Gastroesophageal sphincter (tissue), 4 donors: ENCODE measurements around the gene CEP78. TPM values are rescaled to one million over a fixed set of nuclear protein-coding genes. Genes with fewer than 3 reads are reported as not detected.

ENCODE experiments used
- ATAC-seq: fragments of 150-250 bp; one replicate; pipeline ENCODE4 v1.9.1; 2016; ENCODE audit warnings: mild to moderate bottlenecking, moderate library complexity
- H3K27ac ChIP-seq, 4 donors: fragments of 200-600 bp; sonication (generic) in 3 of 4; 1 replicate in 3 of 4; 2 replicates in 1 of 4; pipeline ENCODE4 v1.5.1; 2016 to 2019
- H3K27me3 ChIP-seq: fragments of 200-600 bp; sonication (generic); one replicate; pipeline ENCODE4 v1.5.1; 2019
- H3K36me3 ChIP-seq, 2 donors: fragments of 200-600 bp; sonication (generic); one replicate each; pipeline ENCODE4 v1.5.1; 2019; ENCODE audit warnings: control low read depth in 1 of 2
- H3K4me1 ChIP-seq, 3 donors: fragments of 200-600 bp; sonication (generic); 1 replicate in 2 of 3; 2 replicates in 1 of 3; pipeline ENCODE4 v1.5.1; 2016 to 2019; ENCODE audit warnings: control low read depth in 2 of 3
- H3K4me3 ChIP-seq, 2 donors: fragments of 200-600 bp; sonication (generic); one replicate each; pipeline ENCODE4 v1.5.1; 2019; ENCODE audit warnings: mild to moderate bottlenecking in 1 of 2, moderate library complexity in 1 of 2
- H3K9me3 ChIP-seq, 3 donors: fragments of 200-600 bp; sonication (generic); one replicate each; pipeline ENCODE4 v1.5.1; 2017 to 2019; ENCODE audit warnings: control low read depth in 2 of 3
- CTCF ChIP-seq, 4 experiments: fragments of 200-600 bp in 2 of 4; fragments of 450-650 bp in 2 of 4; sonication (generic) in 1 of 4; IDR thresholded peaks; one replicate each; pipeline ENCODE4 v1.5.1; 2017 to 2019; ENCODE audit warnings: antibody characterized with exemption in 4 of 4, mild to moderate bottlenecking in 2 of 4, moderate library complexity in 2 of 4
- EP300 ChIP-seq: sonication (generic); formaldehyde crosslinking; IDR thresholded peaks from one replicate; pipeline ENCODE4 v1.6.1; 2017; ENCODE audit warnings: antibody characterized with exemption, mild to moderate bottlenecking
- POLR2A ChIP-seq, 2 donors: fragments of 450-650 bp; IDR thresholded peaks; one replicate each; pipeline ENCODE4 v1.6.1; 2017; ENCODE audit warnings: antibody characterized with exemption in 2 of 2, mild to moderate bottlenecking in 2 of 2, moderate library complexity in 1 of 2
- POLR2AphosphoS5 ChIP-seq: sonication (generic); formaldehyde crosslinking; IDR thresholded peaks from one replicate; pipeline ENCODE4 v1.6.1; 2017; ENCODE audit warnings: antibody characterized with exemption
- WGBS, 2 donors: methylation state at CpG; one replicate each; pipeline ENCODE4 v1.1.5; 2018; ENCODE audit warnings: low coverage in 1 of 2; 5-methylcytosine and 5-hydroxymethylcytosine counted together
- total RNA-seq, 4 donors: library from RNA; depleted of rRNA; stranded (reverse); fragments of >200 nt; gene quantifications; one replicate each; pipeline ENCODE4 v1.1.0, GENCODE V29; 2016

Gene CEP78
- total RNA-seq, 4 donors from 2014 or later = 7.4 to 11.1 (median 9.3) TPM

- WGBS, 2 donors = 0 to 1% methylated on average over 6 to 7 of the region's 10 CpGs
- TF ChIP-seq POLR2A (IDR thresholded peaks at IDR 0.05) (no peak), EP300 (no peak), POLR2AphosphoS5 (no peak), CTCF (IDR thresholded peaks at IDR 0.05) (no peak)
- Histone ChIP-seq H3K27ac (peak overlapping the region in 2 of 4 donors; percentile 81), H3K9me3 (no peaks in the 10 kb centered on the region), H3K4me1 (peaks cover 0 to 35% (median 13%) of the 10 kb centered on the region in 3 donors), H3K4me3 (peak overlapping the region; percentile 38 to 70), H3K36me3 (no peaks in the 10 kb centered on the region), H3K27me3 (no peaks in the 10 kb centered on the region)
- ATAC-seq = no peak
Observed at GRCh38 chr9:78297672-78297961, 61.7 kb downstream of the CEP78 start.

DNA sequence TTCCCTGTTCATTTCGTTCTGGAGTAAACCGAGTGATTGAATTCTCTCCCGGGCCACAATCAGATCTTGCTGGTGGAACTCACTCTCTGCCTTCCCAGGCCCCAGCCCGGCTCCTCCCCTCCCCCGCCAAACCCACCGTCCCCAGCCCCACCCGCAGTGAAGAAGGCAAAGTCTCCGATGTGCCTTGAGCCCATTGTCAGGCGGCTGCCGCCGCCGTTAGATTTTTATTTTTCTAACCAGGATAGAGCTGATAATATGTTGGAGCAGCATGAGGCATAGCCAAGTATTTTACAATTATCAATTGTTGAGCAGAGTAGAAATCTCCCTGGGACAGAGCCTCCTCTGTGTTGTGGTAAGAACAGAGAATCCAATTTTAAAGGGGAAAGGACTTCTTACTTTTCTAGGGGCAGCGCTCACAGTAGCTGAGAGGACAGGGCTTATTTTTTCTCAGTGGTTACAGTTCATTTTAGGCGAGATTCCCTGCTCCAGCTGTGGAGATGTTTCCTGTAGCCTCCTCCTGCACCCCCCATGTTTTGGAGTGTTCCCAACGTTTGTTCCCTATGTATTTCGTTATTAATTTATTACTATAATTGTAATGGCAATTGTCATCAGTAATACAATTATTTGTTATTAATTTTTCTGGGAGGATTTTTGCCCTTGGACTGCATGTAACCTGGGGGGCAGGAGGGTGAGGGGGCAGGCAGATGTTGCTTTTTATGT is 62.3 kb downstream of the CEP78 start:
- ATAC-seq = no peak
- Histone ChIP-seq H3K4me3 (peak overlapping the region; percentile 38 to 70), H3K36me3 (peaks cover 0 to under 1% of the 10 kb centered on the region in 2 donors), H3K9me3 (no peaks in the 10 kb centered on the region), H3K4me1 (peaks cover 0 to 35% (median 13%) of the 10 kb centered on the region in 3 donors), H3K27ac (peak overlapping the region in 1 of 4 donors; percentile 81), H3K27me3 (no peaks in the 10 kb centered on the region)
- no peak for TF ChIP-seq EP300
- no peak for TF ChIP-seq POLR2A (IDR thresholded peaks at IDR 0.05)
- TF ChIP-seq POLR2AphosphoS5 = no peak
- no peak for TF ChIP-seq CTCF (IDR thresholded peaks at IDR 0.05)
- 10 to 21% methylated on average over 5 to 7 of the region's 16 CpGs for WGBS, 2 donors

- Histone ChIP-seq H3K27ac (no peak overlapping the region), H3K36me3 (peaks cover 0 to 9% of the 10 kb centered on the region in 2 donors), H3K4me3 (no peak overlapping the region), H3K4me1 (peaks cover 0 to 35% (median 13%) of the 10 kb centered on the region in 3 donors), H3K9me3 (no peaks in the 10 kb centered on the region), H3K27me3 (no peaks in the 10 kb centered on the region)
- ATAC-seq = no peak
- WGBS, 2 donors = 94 to 97% methylated on average over 5 to 6 of the region's 6 CpGs
- TF ChIP-seq POLR2AphosphoS5 (no peak), EP300 (no peak), CTCF (IDR thresholded peaks at IDR 0.05) (no peak), POLR2A (IDR thresholded peaks at IDR 0.05) (no peak)
Observed at GRCh38 chr9:78300209-78300608, 64.3 kb downstream of the CEP78 start.

DNA sequence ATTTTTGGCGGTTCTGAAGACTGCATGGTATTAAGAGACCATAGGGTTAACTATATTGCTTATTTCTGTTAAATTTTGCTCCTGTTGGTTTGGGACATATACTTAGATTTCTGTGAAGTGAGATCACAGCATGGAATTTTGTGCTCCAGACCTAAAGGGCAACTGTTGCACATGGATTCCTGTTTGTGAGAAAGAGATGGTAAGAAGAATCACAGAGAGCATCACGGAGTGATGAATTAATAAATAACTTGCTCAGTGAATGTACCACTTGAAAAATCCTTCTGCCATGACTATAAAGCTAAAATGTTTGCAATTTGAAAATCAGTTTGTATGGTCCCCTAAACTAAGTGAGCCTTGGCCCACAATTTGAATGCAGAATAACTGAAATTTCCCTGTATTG is 65.6 kb downstream of the CEP78 start:
- ATAC-seq = no peak
- H3K27me3 ChIP-seq = no peaks in the 10 kb centered on the region
- H3K27ac ChIP-seq = no peak overlapping the region
- no peak overlapping the region for H3K4me3 ChIP-seq
- no peaks in the 10 kb centered on the region for H3K9me3 ChIP-seq
- H3K36me3 ChIP-seq = peaks cover 0 to 20% of the 10 kb centered on the region in 2 donors
- WGBS, 2 donors = 96 to 100% methylated on average over 2 of the region's 2 CpGs
- peaks cover 0 to 22% (median 13%) of the 10 kb centered on the region in 3 donors for H3K4me1 ChIP-seq
- TF ChIP-seq CTCF (IDR thresholded peaks at IDR 0.05) (no peak), POLR2A (IDR thresholded peaks at IDR 0.05) (no peak), EP300 (no peak), POLR2AphosphoS5 (no peak)
